Dermis lymphatic vessel endothelial cell (primary cell): ENCODE measurements around the gene SLN. TPM values are rescaled to one million over a fixed set of nuclear protein-coding genes. Genes with fewer than 3 reads are reported as not detected.

Experiments
- total RNA-seq: library from RNA; depleted of rRNA; stranded (reverse); fragments of >200 nt; gene quantifications from 2 replicates; pipeline ENCODE4 v1.2.1, GENCODE V29; 2014

The SLN gene
- total RNA-seq, result not detected in 2 replicates

GRCh38 chr11:107711861-107712755 lies at the start of gene SLN:
Gene SLN, minus strand, starts transcription at chr11:107712056.

Other genes with a start within 250 kb of the SLN start
- 6.4 and 7.8 TPM in 2 replicates for gene ALKBH8, start 146.3 kb downstream of the SLN start, total RNA-seq
- gene ELMOD1, start 120.9 kb downstream of the SLN start, total RNA-seq, result 1.1 and 2.0 TPM in 2 replicates
- gene SLC35F2, start 146.7 kb upstream of the SLN start, total RNA-seq, result 24.6 and 46.9 TPM in 2 replicates
- under 0.01 TPM in 1 of 2 replicates, not detected in the other for gene RAB39A, start 216.4 kb upstream of the SLN start, total RNA-seq